WTC11 (cell line): Measurements from ENCODE around the gene CYREN. TPM values are rescaled to one million over a fixed set of nuclear protein-coding genes. Genes with fewer than 3 reads are reported as not detected.

ENCODE experiments used
- ATAC-seq: fragments of 200-7000 bp; cut with Tn5 transposase; 2 replicates; pipeline ENCODE4 v1.10.0; 2021; ENCODE audit warnings: mild to moderate bottlenecking, moderate library complexity
- CTCF ChIA-PET: fragments of 300-600 bp; sonication (Branson Sonifier 250); formaldehyde crosslinking; loops from one replicate; lab custom pipeline; 2021; ENCODE audit warnings: antibody characterized with exemption; lab: Charles Lee
- POLR2A ChIA-PET: fragments of 350-600 bp; sonication (Branson Sonifier 250); formaldehyde crosslinking; loops from one replicate; lab custom pipeline; 2021; ENCODE audit warnings: antibody characterized with exemption; lab: Charles Lee
- DNase-seq: peaks from one replicate; pipeline ENCODE4 v3.0.0; 2021; ENCODE audit warnings: low spot score
- H3K27ac Mint-ChIP-seq: 2 replicates; pipeline ENCODE4 v1.8.0; 2021; ENCODE audit warnings: mixed read lengths
- H3K27me3 Mint-ChIP-seq: 2 replicates; pipeline ENCODE4 v1.8.0; 2021; ENCODE audit warnings: low read depth, mild to moderate bottlenecking, moderate library complexity, mixed read lengths
- H3K36me3 Mint-ChIP-seq: 2 replicates; pipeline ENCODE4 v1.8.0; 2021; ENCODE audit warnings: mixed read lengths
- H3K4me1 Mint-ChIP-seq: 2 replicates; pipeline ENCODE4 v1.8.0; 2022; ENCODE audit warnings: mixed read lengths
- H3K4me3 Mint-ChIP-seq: 2 replicates; pipeline ENCODE4 v1.8.0; 2021; ENCODE audit warnings: mild to moderate bottlenecking, moderate library complexity, mixed read lengths
- H3K9me3 Mint-ChIP-seq: 2 replicates; pipeline ENCODE4 v1.8.0; 2021; ENCODE audit warnings: mixed read lengths
- CREB1 ChIP-seq: sonication (generic); formaldehyde crosslinking; IDR thresholded peaks from 2 replicates; pipeline ENCODE4 v1.8.0; 2023; ENCODE audit warnings: mild to moderate bottlenecking, missing genetic modification reagents
- FOXP1 ChIP-seq: sonication (generic); formaldehyde crosslinking; IDR thresholded peaks from 2 replicates; pipeline ENCODE4 v1.8.0; 2022; ENCODE audit warnings: missing genetic modification reagents, mild to moderate bottlenecking, moderate library complexity, borderline replicate concordance
- HMGA2 ChIP-seq: fragments of 250-450 bp; sonication (Bioruptor Pico); IDR thresholded peaks from 2 replicates; pipeline ENCODE4 v1.4.0; 2021; ENCODE audit warnings: mild to moderate bottlenecking, moderate library complexity
- NR1H2 ChIP-seq: sonication (generic); formaldehyde crosslinking; IDR thresholded peaks from 2 replicates; pipeline ENCODE4 v1.9.0; 2021; ENCODE audit warnings: mild to moderate bottlenecking, moderate library complexity, missing genetic modification reagents
- RELA ChIP-seq: sonication (generic); formaldehyde crosslinking; IDR thresholded peaks from 2 replicates; pipeline ENCODE4 v1.8.1; 2022; ENCODE audit warnings: missing genetic modification reagents, mild to moderate bottlenecking, borderline replicate concordance
- SMAD3 ChIP-seq: sonication (generic); formaldehyde crosslinking; IDR thresholded peaks from 2 replicates; pipeline ENCODE4 v1.8.0; 2022; ENCODE audit warnings: missing genetic modification reagents, mild to moderate bottlenecking, borderline replicate concordance
- SP1 ChIP-seq: sonication (generic); formaldehyde crosslinking; conservative IDR thresholded peaks from 2 replicates; pipeline ENCODE4 v1.8.1; 2022; ENCODE audit warnings: missing genetic modification reagents
- TEAD4 ChIP-seq: sonication (generic); formaldehyde crosslinking; IDR thresholded peaks from 2 replicates; pipeline ENCODE4 v1.8.0; 2022; ENCODE audit warnings: mild to moderate bottlenecking, missing genetic modification reagents
- USF2 ChIP-seq: sonication (generic); formaldehyde crosslinking; IDR thresholded peaks from 2 replicates; pipeline ENCODE4 v1.8.1; 2023; ENCODE audit warnings: mild to moderate bottlenecking, missing genetic modification reagents, moderate library complexity
- ZNF317 ChIP-seq: sonication (generic); formaldehyde crosslinking; IDR thresholded peaks from 2 replicates; pipeline ENCODE4 v1.8.1; 2023; ENCODE audit warnings: low read depth, mild to moderate bottlenecking, moderate library complexity, missing genetic modification reagents, borderline replicate concordance
- ZNF416 ChIP-seq: fragments of 250-450 bp; sonication (Bioruptor Pico); IDR thresholded peaks from 2 replicates; pipeline ENCODE4 v1.9.0; 2021; ENCODE audit warnings: mild to moderate bottlenecking, inconsistent platforms
- total RNA-seq: library from RNA; stranded (reverse); gene quantifications from 3 replicates; pipeline ENCODE4 v1.2.3, GENCODE V29; 2021
- TF ChIP-seq, protein P1 (sequence below): sonication (generic); formaldehyde crosslinking; IDR thresholded peaks from 2 replicates; pipeline ENCODE4 v1.8.0; 2023; ENCODE audit warnings: missing genetic modification reagents, mild to moderate bottlenecking, borderline replicate concordance

CYREN gene
- total RNA-seq, 1 experiment from 2014 or later = 37.9 TPM

- ChIA-PET CTCF (no interaction called here), POLR2A (no interaction called here)
- Mint-ChIP-seq H3K4me3 (no peak overlapping the region), H3K36me3 (peaks cover 69% of the 10 kb centered on the region), H3K27me3 (no peaks in the 10 kb centered on the region; the same call in 1 of the 2 replicates), H3K27ac (no peak overlapping the region)
- ATAC-seq = no peak
- DNase-seq = no peak
- TF ChIP-seq SP1 (no peak), TEAD4 (no peak), SMAD3 (no peak), HMGA2 (CRISPR knock-in tag) (no peak), ZNF317 (no peak), ZNF416 (CRISPR knock-in tag) (no peak), USF2 (no peak)
- TF ChIP-seq, protein P1, sequence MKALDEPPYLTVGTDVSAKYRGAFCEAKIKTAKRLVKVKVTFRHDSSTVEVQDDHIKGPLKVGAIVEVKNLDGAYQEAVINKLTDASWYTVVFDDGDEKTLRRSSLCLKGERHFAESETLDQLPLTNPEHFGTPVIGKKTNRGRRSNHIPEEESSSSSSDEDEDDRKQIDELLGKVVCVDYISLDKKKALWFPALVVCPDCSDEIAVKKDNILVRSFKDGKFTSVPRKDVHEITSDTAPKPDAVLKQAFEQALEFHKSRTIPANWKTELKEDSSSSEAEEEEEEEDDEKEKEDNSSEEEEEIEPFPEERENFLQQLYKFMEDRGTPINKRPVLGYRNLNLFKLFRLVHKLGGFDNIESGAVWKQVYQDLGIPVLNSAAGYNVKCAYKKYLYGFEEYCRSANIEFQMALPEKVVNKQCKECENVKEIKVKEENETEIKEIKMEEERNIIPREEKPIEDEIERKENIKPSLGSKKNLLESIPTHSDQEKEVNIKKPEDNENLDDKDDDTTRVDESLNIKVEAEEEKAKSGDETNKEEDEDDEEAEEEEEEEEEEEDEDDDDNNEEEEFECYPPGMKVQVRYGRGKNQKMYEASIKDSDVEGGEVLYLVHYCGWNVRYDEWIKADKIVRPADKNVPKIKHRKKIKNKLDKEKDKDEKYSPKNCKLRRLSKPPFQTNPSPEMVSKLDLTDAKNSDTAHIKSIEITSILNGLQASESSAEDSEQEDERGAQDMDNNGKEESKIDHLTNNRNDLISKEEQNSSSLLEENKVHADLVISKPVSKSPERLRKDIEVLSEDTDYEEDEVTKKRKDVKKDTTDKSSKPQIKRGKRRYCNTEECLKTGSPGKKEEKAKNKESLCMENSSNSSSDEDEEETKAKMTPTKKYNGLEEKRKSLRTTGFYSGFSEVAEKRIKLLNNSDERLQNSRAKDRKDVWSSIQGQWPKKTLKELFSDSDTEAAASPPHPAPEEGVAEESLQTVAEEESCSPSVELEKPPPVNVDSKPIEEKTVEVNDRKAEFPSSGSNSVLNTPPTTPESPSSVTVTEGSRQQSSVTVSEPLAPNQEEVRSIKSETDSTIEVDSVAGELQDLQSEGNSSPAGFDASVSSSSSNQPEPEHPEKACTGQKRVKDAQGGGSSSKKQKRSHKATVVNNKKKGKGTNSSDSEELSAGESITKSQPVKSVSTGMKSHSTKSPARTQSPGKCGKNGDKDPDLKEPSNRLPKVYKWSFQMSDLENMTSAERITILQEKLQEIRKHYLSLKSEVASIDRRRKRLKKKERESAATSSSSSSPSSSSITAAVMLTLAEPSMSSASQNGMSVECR (CRISPR knock-in tag) = no peak
- TF ChIP-seq, all 79 proteins: peak for 0
- H3K9me3 Mint-ChIP-seq = peaks cover 20% of the 10 kb centered on the region
- H3K4me1 Mint-ChIP-seq = peaks cover 25% of the 10 kb centered on the region
Measured at GRCh38 chr7:135166338-135166990, 4.0 kb downstream of the CYREN start.

DNA sequence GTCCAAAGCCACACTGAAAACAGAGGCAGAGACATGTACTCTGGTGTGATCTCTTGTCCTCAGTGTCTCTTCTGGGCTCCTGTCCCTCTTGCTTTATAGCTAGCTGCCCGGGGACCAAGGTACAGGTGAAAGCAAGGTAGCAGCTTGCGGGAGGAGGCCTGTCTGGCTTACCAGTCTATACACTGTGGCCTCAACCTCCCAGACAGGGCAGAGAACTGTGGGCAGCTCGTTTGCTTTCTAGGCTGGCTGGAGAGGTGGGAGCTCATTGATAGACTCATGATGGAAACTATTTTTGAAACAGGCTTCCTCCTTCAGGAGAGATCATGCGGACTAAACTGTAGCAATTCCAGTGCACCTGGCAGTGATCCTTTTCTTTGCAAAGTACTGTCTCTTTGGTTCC, 4.6 kb downstream of the CYREN start:
- H3K4me3 Mint-ChIP-seq = no peak overlapping the region
- H3K9me3 Mint-ChIP-seq = peaks cover 26% of the 10 kb centered on the region
- H3K27ac Mint-ChIP-seq = no peak overlapping the region
- CTCF ChIA-PET = no interaction called here
- peaks cover 75% of the 10 kb centered on the region for H3K36me3 Mint-ChIP-seq
- no peak for TF ChIP-seq CREB1 (CRISPR knock-in tag)
- TF ChIP-seq, protein P1 (CRISPR knock-in tag) = no peak
- TF ChIP-seq SMAD3 = no peak
- no peak for TF ChIP-seq USF2
- TF ChIP-seq NR1H2 (CRISPR knock-in tag) = no peak
- no peak for TF ChIP-seq RELA (CRISPR knock-in tag)
- no peak for TF ChIP-seq ZNF416 (CRISPR knock-in tag)
- TF ChIP-seq FOXP1 (CRISPR knock-in tag) = no peak
- ATAC-seq (no peak), DNase-seq (no peak)
- H3K4me1 Mint-ChIP-seq = peaks cover 27% of the 10 kb centered on the region
- POLR2A ChIA-PET = no interaction called here
- no peaks in the 10 kb centered on the region; the same call in 1 of the 2 replicates for H3K27me3 Mint-ChIP-seq
